GM13976 (cell line): Measurements from ENCODE around the gene PUS1.

Experiments
- DNase-seq: peaks from one replicate; pipeline ENCODE4 v3.0.0; 2012; ENCODE audit warnings: low spot score
- CTCF ChIP-seq: IDR thresholded peaks from 2 replicates; pipeline ENCODE4 v1.5.1; 2012; ENCODE audit warnings: borderline replicate concordance, mild to moderate bottlenecking; ENCODE audit not compliant: insufficient read depth; ENCODE audit errors: extremely low read depth, missing control alignments, control extremely low read depth
- in situ Hi-C: fragments of 300-500 bp; cut with MboI; formaldehyde crosslinking; loops from one replicate; pipeline ENCODE4 v1.12.0; 2022; ENCODE audit warnings: low sequenced_read_pairs, mixed read lengths, inconsistent platforms; ENCODE audit not compliant: unreplicated experiment

The PUS1 gene

GRCh38 chr12:131893605-131894312 is 35.3 kb upstream of the PUS1 start:
- TF ChIP-seq CTCF = no peak
- DNase-seq = peak; percentile 18
- in situ Hi-C loops = no loop called here

GRCh38 chr12:131894313-131894860 is 34.7 kb upstream of the PUS1 start, which contains the start of gene ULK1:
Gene ULK1 (plus strand): TSS chr12:131894622. CDS start chr12:131895002, 380 bp downstream.
- TF ChIP-seq CTCF = no peak
- in situ Hi-C loops = no loop called here
- DNase-seq = peak; percentile 100

GRCh38 chr12:131894981-131895639 is 34.0 kb upstream of the PUS1 start:
- TF ChIP-seq CTCF = no peak
- DNase-seq = peak; percentile 53
- in situ Hi-C loops = no loop called here

- in situ Hi-C loops = no loop called here
- no peak for TF ChIP-seq CTCF
- no peak for DNase-seq
These were observed 33.4 kb upstream of the PUS1 start for GRCh38 chr12:131895640-131896079.

- in situ Hi-C loops = no loop called here
- TF ChIP-seq CTCF = no peak
- DNase-seq = peak; percentile 90
These were observed 32.8 kb upstream of the PUS1 start for GRCh38 chr12:131896080-131896810.

GRCh38 chr12:131896811-131897270 is 32.2 kb upstream of the PUS1 start:
- in situ Hi-C loops = no loop called here
- DNase-seq = no peak
- TF ChIP-seq CTCF = no peak
